IMR-90 (cell line): ENCODE data around the gene TRIM24. TPM values are rescaled to one million over a fixed set of nuclear protein-coding genes. Genes with fewer than 3 reads are reported as not detected.

Source experiments
- ATAC-seq: fragments of 200-7000 bp; cut with Tn5 transposase; 2 replicates; pipeline ENCODE4 v1.9.1; 2020; ENCODE audit warnings: low read depth, mild to moderate bottlenecking, moderate library complexity
- BruUV-seq: library from RNA; stranded (reverse); fragments of 400-500 nt; replicated peaks from 2 replicates; lab custom pipeline; 2021; lab: Mats Ljungman, UMichigan
- CTCF ChIA-PET: fragments of 300-600 bp; formaldehyde crosslinking; extraction: SDS; loops from one replicate; lab custom pipeline; 2021; ENCODE audit warnings: antibody characterized with exemption; lab: Yijun Ruan, JAX
- POLR2A ChIA-PET: fragments of 300-600 bp; sonication (Branson Sonifier 250); formaldehyde crosslinking; loops from one replicate; lab custom pipeline; 2022; ENCODE audit warnings: antibody characterized with exemption; ENCODE audit not compliant: unreplicated experiment; lab: Charles Lee
- DNase-seq: peaks from one replicate; pipeline ENCODE4 v3.0.0; 2013
- H2AFZ ChIP-seq: replicated peaks from 2 replicates; pipeline ENCODE3; 2013; ENCODE audit warnings: low read length, mild to moderate bottlenecking; ENCODE audit not compliant: poor library complexity
- H2AK5ac ChIP-seq: 2 replicates; pipeline ENCODE4 v1.6.1; 2013; ENCODE audit warnings: low read depth, low read length, inconsistent platforms
- H2AK9ac ChIP-seq: replicated peaks from 2 replicates; pipeline ENCODE3; 2013; ENCODE audit warnings: mild to moderate bottlenecking, low read depth, low read length, moderate library complexity; ENCODE audit not compliant: poor library complexity
- H2BK120ac ChIP-seq: 2 replicates; pipeline ENCODE4 v1.6.1; 2013; ENCODE audit warnings: low read depth, low read length, inconsistent platforms
- H2BK15ac ChIP-seq: 3 replicates; pipeline ENCODE4 v1.6.1; 2013; ENCODE audit warnings: low read depth, low read length, inconsistent platforms
- H2BK20ac ChIP-seq: 2 replicates; pipeline ENCODE4 v1.6.1; 2013; ENCODE audit warnings: low read depth, mild to moderate bottlenecking, inconsistent platforms, low read length, moderate library complexity
- H2BK5ac ChIP-seq: 2 replicates; pipeline ENCODE4 v1.6.1; 2013; ENCODE audit warnings: mild to moderate bottlenecking, low read depth, low read length, inconsistent platforms; ENCODE audit not compliant: poor library complexity, severe bottlenecking
- H3K14ac ChIP-seq: replicated peaks from 2 replicates; pipeline ENCODE4 v1.6.1; 2013; ENCODE audit warnings: low read depth, low read length, inconsistent platforms
- H3K18ac ChIP-seq: 2 replicates; pipeline ENCODE4 v1.6.1; 2013; ENCODE audit warnings: low read depth, low read length, control low read depth
- H3K23ac ChIP-seq: 2 replicates; pipeline ENCODE4 v1.6.1; 2013; ENCODE audit warnings: low read depth, low read length, inconsistent platforms
- H3K27ac ChIP-seq: 2 replicates; pipeline ENCODE4 v1.5.1; 2013; ENCODE audit warnings: mild to moderate bottlenecking, control low read depth, low read length; ENCODE audit not compliant: insufficient read depth
- H3K27me3 ChIP-seq: 2 replicates; pipeline ENCODE4 v1.6.1; 2013; ENCODE audit warnings: low read length; ENCODE audit not compliant: control insufficient read depth, insufficient read depth
- H3K36me3 ChIP-seq: 2 replicates; pipeline ENCODE4 v1.6.1; 2013; ENCODE audit warnings: low read length, mixed read lengths; ENCODE audit not compliant: control insufficient read depth, insufficient read depth
- H3K4ac ChIP-seq: 2 replicates; pipeline ENCODE4 v1.6.1; 2013; ENCODE audit warnings: low read depth, low read length, inconsistent platforms
- H3K4me1 ChIP-seq: 2 replicates; pipeline ENCODE4 v1.6.1; 2013; ENCODE audit warnings: low read length, mixed read lengths; ENCODE audit not compliant: control insufficient read depth, insufficient read depth
- H3K4me2 ChIP-seq: 2 replicates; pipeline ENCODE4 v1.6.1; 2013; ENCODE audit warnings: low read depth, mild to moderate bottlenecking, control low read depth, low read length, moderate library complexity
- H3K4me3 ChIP-seq: 2 replicates; pipeline ENCODE4 v1.5.1; 2013; ENCODE audit warnings: low read depth, mild to moderate bottlenecking, control low read depth, low read length, moderate library complexity; ENCODE audit not compliant: insufficient read depth
- H3K56ac ChIP-seq: 2 replicates; pipeline ENCODE4 v1.6.1; 2013; ENCODE audit warnings: low read length, inconsistent platforms; ENCODE audit not compliant: insufficient read depth; ENCODE audit errors: extremely low read depth
- H3K79me1 ChIP-seq, 2 experiments: 2 replicates each; pipeline ENCODE4 v1.6.1; 2013; ENCODE audit warnings: low read length in 2 of 2, inconsistent platforms in 1 of 2, low read depth in 1 of 2
- H3K9ac ChIP-seq: 2 replicates; pipeline ENCODE4 v1.6.1; 2013; ENCODE audit warnings: low read depth, low read length, control low read depth
- H3K9me1 ChIP-seq: 2 replicates; pipeline ENCODE4 v1.6.1; 2013; ENCODE audit warnings: low read length, inconsistent platforms; ENCODE audit not compliant: insufficient read depth
- H3K9me3 ChIP-seq: 2 replicates; pipeline ENCODE4 v1.6.1; 2013; ENCODE audit warnings: low read length; ENCODE audit not compliant: control insufficient read depth, insufficient read depth
- H4K20me1 ChIP-seq: 2 replicates; pipeline ENCODE4 v1.6.1; 2013; ENCODE audit warnings: low read length, inconsistent platforms; ENCODE audit not compliant: insufficient read depth
- H4K5ac ChIP-seq: 2 replicates; pipeline ENCODE4 v1.6.1; 2013; ENCODE audit warnings: mild to moderate bottlenecking, low read depth, low read length, control low read depth
- H4K8ac ChIP-seq, 2 experiments: 2 replicates each; pipeline ENCODE4 v1.6.1; 2013; ENCODE audit warnings: low read depth in 2 of 2, low read length in 2 of 2, control low read depth in 1 of 2, inconsistent platforms in 1 of 2
- H4K91ac ChIP-seq: 2 replicates; pipeline ENCODE4 v1.6.1; 2013; ENCODE audit warnings: low read depth, low read length, inconsistent platforms; ENCODE audit not compliant: insufficient read depth
- BHLHE40 ChIP-seq: fragments of 150-350 bp; IDR thresholded peaks from 2 replicates; pipeline ENCODE4 v1.6.1; 2016; ENCODE audit warnings: mild to moderate bottlenecking, low read depth, low read length
- CEBPB ChIP-seq: IDR thresholded peaks from 2 replicates; pipeline ENCODE4 v1.6.1; 2012; ENCODE audit warnings: low read depth, low read length, improper control_type of control experiment
- CHD1 ChIP-seq: IDR thresholded peaks from 2 replicates; pipeline ENCODE4 v1.6.1; 2012; ENCODE audit warnings: low read depth, low read length, improper control_type of control experiment
- FOS ChIP-seq: fragments of 150-350 bp; IDR thresholded peaks from 2 replicates; pipeline ENCODE4 v1.6.1; 2016; ENCODE audit warnings: low read depth, low read length
- MAFK ChIP-seq: IDR thresholded peaks from 2 replicates; pipeline ENCODE4 v1.6.1; 2012; ENCODE audit warnings: low read depth, low read length, improper control_type of control experiment
- MAZ ChIP-seq: IDR thresholded peaks from 2 replicates; pipeline ENCODE4 v1.6.1; 2012; ENCODE audit warnings: low read depth, mild to moderate bottlenecking, low read length, improper control_type of control experiment, moderate library complexity, borderline replicate concordance
- MXI1 ChIP-seq: IDR thresholded peaks from 2 replicates; pipeline ENCODE4 v1.6.1; 2012; ENCODE audit warnings: low read depth, mild to moderate bottlenecking, low read length, moderate library complexity, borderline replicate concordance
- NFE2L2 ChIP-seq: fragments of 150-350 bp; IDR thresholded peaks from 2 replicates; pipeline ENCODE4 v1.6.1; 2016; ENCODE audit warnings: low read depth, mild to moderate bottlenecking, low read length
- POLR2A ChIP-seq: IDR thresholded peaks from 2 replicates; pipeline ENCODE4 v1.6.1; 2012; ENCODE audit warnings: mild to moderate bottlenecking, low read depth, low read length
- RAD21 ChIP-seq: IDR thresholded peaks from 2 replicates; pipeline ENCODE4 v1.6.1; 2012; ENCODE audit warnings: low read length, improper control_type of control experiment
- RCOR1 ChIP-seq: IDR thresholded peaks from 2 replicates; pipeline ENCODE4 v1.6.1; 2012; ENCODE audit warnings: mild to moderate bottlenecking, low read length, improper control_type of control experiment; ENCODE audit not compliant: insufficient replicate concordance
- RFX5 ChIP-seq: IDR thresholded peaks from 2 replicates; pipeline ENCODE4 v1.8.0; 2012; ENCODE audit warnings: low read depth, mild to moderate bottlenecking, low read length, moderate library complexity
- SMC3 ChIP-seq: fragments of 150-350 bp; IDR thresholded peaks from 2 replicates; pipeline ENCODE4 v1.6.1; 2016; ENCODE audit warnings: low read depth, mild to moderate bottlenecking, antibody characterized with exemption, low read length, moderate library complexity
- USF2 ChIP-seq: fragments of 150-350 bp; IDR thresholded peaks from 2 replicates; pipeline ENCODE4 v1.6.1; 2017; ENCODE audit warnings: mild to moderate bottlenecking, antibody characterized with exemption, low read length, low read depth
- WGBS, 2 experiments: methylation state at CpG; one replicate each; pipeline versions ENCODE4 v1.1.5 to v1.1.7; 2013; ENCODE audit warnings: missing lambda C conversion rate in 2 of 2; ENCODE audit not compliant: insufficient read length in 1 of 2; ENCODE audit errors: extremely low coverage in 2 of 2; 5-methylcytosine and 5-hydroxymethylcytosine counted together
- dilution Hi-C: fragments of 300-500 bp; cut with HindIII; formaldehyde crosslinking; loops from one replicate; pipeline ENCODE4 v1.14.3; 2018; ENCODE audit warnings: low sequenced_read_pairs; ENCODE audit not compliant: unreplicated experiment
- in situ Hi-C: fragments of 300-500 bp; cut with MboI; formaldehyde crosslinking; loops from 3 replicates; pipeline ENCODE4 v1.14.3; 2019; ENCODE audit warnings: low sequenced_read_pairs, inconsistent platforms, mixed read lengths
- intact Hi-C: fragments of 100-400 bp; cut with micrococcal nuclease; formaldehyde crosslinking; loops from 2 replicates; pipeline ENCODE4 v1.10.0; 2022
- polyA plus RNA-seq, 3 experiments: library from polyadenylated mRNA; depleted of rRNA; stranded (reverse); fragments of >200 nt; gene quantifications; 2 replicates each; pipeline ENCODE4 v1.2.3, GENCODE V29; 2012; ENCODE audit warnings: low replicate concordance in 1 of 3
- total RNA-seq: library from RNA; depleted of rRNA; stranded (reverse); fragments of >200 nt; gene quantifications from 2 replicates; pipeline ENCODE4 v1.2.3, GENCODE V29; 2012
- TF ChIP-seq, protein P1 (sequence below): conservative IDR thresholded peaks from 2 replicates; pipeline ENCODE4 v1.5.1; 2012; ENCODE audit warnings: mild to moderate bottlenecking, low read depth, low read length, improper control_type of control experiment
- TF ChIP-seq, protein P2 (sequence below): fragments of 150-350 bp; IDR thresholded peaks from 2 replicates; pipeline ENCODE4 v1.6.1; 2016; ENCODE audit warnings: low read depth, mild to moderate bottlenecking, low read length, moderate library complexity, borderline replicate concordance

TRIM24 gene
- total and polyA plus RNA-seq, 2 of the 4 experiments (the other 2 are of a cell fraction): 4.1 to 5.7 TPM

DNA sequence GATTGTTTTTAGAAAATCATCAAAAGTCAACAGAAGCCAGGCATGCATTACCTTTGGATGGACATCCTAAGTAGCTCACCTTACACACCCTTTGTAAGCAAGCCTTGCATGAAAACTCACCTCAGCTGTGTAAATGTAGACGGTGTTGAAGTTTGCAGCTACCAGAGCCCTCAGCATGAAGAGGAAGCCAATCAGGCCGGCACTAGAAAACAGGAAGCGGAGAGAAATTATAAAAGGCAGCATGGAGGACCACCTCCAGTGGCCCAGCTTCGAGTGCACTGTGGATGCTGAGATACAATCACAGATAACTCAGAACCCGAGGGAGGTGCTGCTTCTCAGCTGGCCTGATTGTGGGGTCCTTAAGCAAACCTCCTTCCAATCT is 165.8 kb downstream of the TRIM24 start:
- BruUV-seq: no TSS peak
- no peak overlapping the region for H2AK5ac ChIP-seq
- no peak overlapping the region for H2BK120ac ChIP-seq
- H4K91ac ChIP-seq: no peak overlapping the region
- H3K56ac ChIP-seq: no peak overlapping the region
- dilution Hi-C loops: no loop called here
- H4K20me1 ChIP-seq: no peaks in the 10 kb centered on the region
- POLR2A ChIA-PET: no interaction called here
- no peak overlapping the region for H4K8ac ChIP-seq
- no peak overlapping the region for H3K4ac ChIP-seq
- H3K9me1 ChIP-seq: no peaks in the 10 kb centered on the region
- no peaks in the 10 kb centered on the region for H3K79me1 ChIP-seq
- H3K18ac ChIP-seq: no peak overlapping the region
- TF ChIP-seq, protein P1, sequence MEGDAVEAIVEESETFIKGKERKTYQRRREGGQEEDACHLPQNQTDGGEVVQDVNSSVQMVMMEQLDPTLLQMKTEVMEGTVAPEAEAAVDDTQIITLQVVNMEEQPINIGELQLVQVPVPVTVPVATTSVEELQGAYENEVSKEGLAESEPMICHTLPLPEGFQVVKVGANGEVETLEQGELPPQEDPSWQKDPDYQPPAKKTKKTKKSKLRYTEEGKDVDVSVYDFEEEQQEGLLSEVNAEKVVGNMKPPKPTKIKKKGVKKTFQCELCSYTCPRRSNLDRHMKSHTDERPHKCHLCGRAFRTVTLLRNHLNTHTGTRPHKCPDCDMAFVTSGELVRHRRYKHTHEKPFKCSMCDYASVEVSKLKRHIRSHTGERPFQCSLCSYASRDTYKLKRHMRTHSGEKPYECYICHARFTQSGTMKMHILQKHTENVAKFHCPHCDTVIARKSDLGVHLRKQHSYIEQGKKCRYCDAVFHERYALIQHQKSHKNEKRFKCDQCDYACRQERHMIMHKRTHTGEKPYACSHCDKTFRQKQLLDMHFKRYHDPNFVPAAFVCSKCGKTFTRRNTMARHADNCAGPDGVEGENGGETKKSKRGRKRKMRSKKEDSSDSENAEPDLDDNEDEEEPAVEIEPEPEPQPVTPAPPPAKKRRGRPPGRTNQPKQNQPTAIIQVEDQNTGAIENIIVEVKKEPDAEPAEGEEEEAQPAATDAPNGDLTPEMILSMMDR: no peak
- TF ChIP-seq CHD1 (no peak), NFE2L2 (no peak), SMC3 (no peak), CEBPB (no peak), USF2 (no peak), MAZ (no peak), BHLHE40 (no peak), RAD21 (no peak), MXI1 (no peak), MAFK (no peak), RFX5 (no peak), POLR2A (no peak), FOS (no peak), RCOR1 (no peak)
- TF ChIP-seq, protein P2, sequence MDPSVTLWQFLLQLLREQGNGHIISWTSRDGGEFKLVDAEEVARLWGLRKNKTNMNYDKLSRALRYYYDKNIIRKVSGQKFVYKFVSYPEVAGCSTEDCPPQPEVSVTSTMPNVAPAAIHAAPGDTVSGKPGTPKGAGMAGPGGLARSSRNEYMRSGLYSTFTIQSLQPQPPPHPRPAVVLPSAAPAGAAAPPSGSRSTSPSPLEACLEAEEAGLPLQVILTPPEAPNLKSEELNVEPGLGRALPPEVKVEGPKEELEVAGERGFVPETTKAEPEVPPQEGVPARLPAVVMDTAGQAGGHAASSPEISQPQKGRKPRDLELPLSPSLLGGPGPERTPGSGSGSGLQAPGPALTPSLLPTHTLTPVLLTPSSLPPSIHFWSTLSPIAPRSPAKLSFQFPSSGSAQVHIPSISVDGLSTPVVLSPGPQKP: no peak
- intact Hi-C loops: no loop called here
- H3K27me3 ChIP-seq: no peaks in the 10 kb centered on the region
- H3K4me1 ChIP-seq: no peaks in the 10 kb centered on the region
- no peaks in the 10 kb centered on the region for H3K9me3 ChIP-seq
- CTCF ChIA-PET: no interaction called here
- H3K4me2 ChIP-seq: no peak overlapping the region
- DNase-seq (no peak), ATAC-seq (no peak)
- H3K23ac ChIP-seq: no peak overlapping the region
- no peak overlapping the region for H3K14ac ChIP-seq
- WGBS, 2 experiments: no CpG with 5 or more reads among the region's 5 CpGs
- no peak overlapping the region for H3K9ac ChIP-seq
- H3K4me3 ChIP-seq: no peak overlapping the region
- H3K27ac ChIP-seq: no peak overlapping the region
- no peak overlapping the region for H4K5ac ChIP-seq
- H2AFZ ChIP-seq: no peak overlapping the region
- no peak overlapping the region for H2AK9ac ChIP-seq
- in situ Hi-C loops: no loop called here
- no peak overlapping the region for H2BK15ac ChIP-seq
- H3K36me3 ChIP-seq: no peaks in the 10 kb centered on the region
- no peak overlapping the region for H2BK20ac ChIP-seq
- no peak overlapping the region for H2BK5ac ChIP-seq
